ENCODE measurements around the gene ITIH3. TPM values are rescaled to one million over a fixed set of nuclear protein-coding genes. Genes with fewer than 3 reads are reported as not detected.

Gene ITIH3
- total and polyA plus RNA-seq, 2 of the 8 experiments (the other 6 are each of a cell fraction or from before 2014, with no cell fraction given) = not detected

GRCh38 chr3:52854013-52854412 is 59.4 kb downstream of the ITIH3 start (continued):
- TF ChIP-seq RBBP5 (IDR thresholded peaks at IDR 0.05; ENCODE audit: borderline replicate concordance, low read depth, low read length) = no peak
